Skeletal muscle tissue (tissue), 4 donors: ENCODE results near the gene MCL1. TPM values are rescaled to one million over a fixed set of nuclear protein-coding genes. Genes with fewer than 3 reads are reported as not detected.

Experiments
- H3K27ac ChIP-seq: one replicate; pipeline ENCODE4 v1.7.0; 2013; ENCODE audit warnings: mild to moderate bottlenecking, low read depth, low read length, inconsistent platforms
- H3K27me3 ChIP-seq, 3 donors: one replicate each; pipeline ENCODE4 v1.7.0; 2013; ENCODE audit warnings: low read length in 3 of 3; ENCODE audit not compliant: control insufficient read depth in 3 of 3, insufficient read depth in 3 of 3
- H3K36me3 ChIP-seq, 3 donors: one replicate each; pipeline ENCODE4 v1.7.0; 2013; ENCODE audit warnings: low read length in 3 of 3; ENCODE audit not compliant: control insufficient read depth in 3 of 3, insufficient read depth in 3 of 3
- H3K4me1 ChIP-seq, 3 donors: one replicate each; pipeline ENCODE4 v1.7.0; 2013; ENCODE audit warnings: low read length in 3 of 3, mild to moderate bottlenecking in 3 of 3; ENCODE audit not compliant: control insufficient read depth in 3 of 3, insufficient read depth in 3 of 3
- H3K4me3 ChIP-seq, 3 donors: one replicate each; pipeline ENCODE4 v1.7.0; 2013; ENCODE audit warnings: low read length in 3 of 3
- H3K9ac ChIP-seq, 3 donors: one replicate each; pipeline ENCODE4 v1.7.0; 2013; ENCODE audit warnings: low read length in 3 of 3, mild to moderate bottlenecking in 3 of 3, moderate library complexity in 2 of 3, low read depth in 1 of 3
- H3K9me3 ChIP-seq, 3 donors: one replicate each; pipeline ENCODE4 v1.7.0; 2013; ENCODE audit warnings: low read length in 3 of 3; ENCODE audit not compliant: control insufficient read depth in 3 of 3
- total RNA-seq: library from RNA; depleted of rRNA; stranded (reverse); fragments of >200 nt; gene quantifications from one replicate; pipeline ENCODE4 v1.2.3, GENCODE V29; 2014
- donor health status: Osteomylitis.

The MCL1 gene
- total RNA-seq, 1 donor from 2014 or later, result 157 TPM

GRCh38 chr1:150551784-150552127, 27.7 kb downstream of the MCL1 start:
- H3K9ac ChIP-seq, result peak overlapping the region in 2 of 3 donors; percentile 12 to 19
- H3K27ac ChIP-seq, result peak overlapping the region; percentile 90
- no peaks in the 10 kb centered on the region for H3K27me3 ChIP-seq
- peaks cover 9 to 11% (median 10%) of the 10 kb centered on the region in 3 donors for H3K36me3 ChIP-seq
- H3K4me3 ChIP-seq, result no peak overlapping the region
- H3K4me1 ChIP-seq, result peaks cover 30 to 47% (median 32%) of the 10 kb centered on the region in 3 donors
- no peaks in the 10 kb centered on the region for H3K9me3 ChIP-seq

- Histone ChIP-seq H3K27me3 (no peaks in the 10 kb centered on the region), H3K4me3 (peak overlapping the region in 1 of 3 donors; percentile 48)
These were observed 28.2 kb downstream of the MCL1 start for GRCh38 chr1:150551051-150551783.

GRCh38 chr1:150550222-150551050, 29.0 kb downstream of the MCL1 start:
- H3K9ac ChIP-seq, result peak overlapping the region; percentile 73 to 87 (median 79)
- H3K9me3 ChIP-seq, result no peaks in the 10 kb centered on the region
- H3K4me3 ChIP-seq, result peak overlapping the region; percentile 68 to 76 (median 68)
- H3K27ac ChIP-seq, result peak overlapping the region; percentile 90
- peaks cover 30 to 47% (median 32%) of the 10 kb centered on the region in 3 donors for H3K4me1 ChIP-seq
- H3K36me3 ChIP-seq, result peaks cover 3% of the 10 kb centered on the region in 3 donors
- no peaks in the 10 kb centered on the region for H3K27me3 ChIP-seq

More at GRCh38 chr1:150551051-150551783, 28.2 kb downstream of the MCL1 start:
- peaks cover 9 to 10% (median 9%) of the 10 kb centered on the region in 3 donors for H3K36me3 ChIP-seq
- H3K9ac ChIP-seq, result peak overlapping the region in 1 of 3 donors; percentile 73
- peaks cover 30 to 47% (median 32%) of the 10 kb centered on the region in 3 donors for H3K4me1 ChIP-seq
- H3K27ac ChIP-seq, result peak overlapping the region; percentile 90
- H3K9me3 ChIP-seq, result no peaks in the 10 kb centered on the region

GRCh38 chr1:150549496-150550221, 29.8 kb downstream of the MCL1 start:
- peak overlapping the region; percentile 73 to 87 (median 79) for H3K9ac ChIP-seq

GRCh38 chr1:150548632-150549495, 30.5 kb downstream of the MCL1 start, which contains the start of gene ADAMTSL4:
Gene ADAMTSL4, plus strand, starts transcription at chr1:150549408. Its CDS starts 2,881 bp downstream, at chr1:150552289.
- Histone ChIP-seq H3K9ac (peak within 1 kb of the TSS; percentile 79 to 87 (median 83)), H3K4me1 (peaks cover 30 to 47% (median 33%) of the 10 kb centered on the region in 3 donors), H3K27ac (peak within 1 kb of the TSS; percentile 90), H3K27me3 (no peaks in the 10 kb centered on the region), H3K36me3 (no peaks in the 10 kb centered on the region), H3K9me3 (no peaks in the 10 kb centered on the region), H3K4me3 (peak within 1 kb of the TSS; percentile 70 to 76 (median 73))

More at GRCh38 chr1:150549496-150550221, 29.8 kb downstream of the MCL1 start:
- peak overlapping the region; percentile 68 to 76 (median 68) for H3K4me3 ChIP-seq
- H3K27ac ChIP-seq, result peak overlapping the region; percentile 90
- H3K27me3 ChIP-seq, result no peaks in the 10 kb centered on the region
- H3K36me3 ChIP-seq, result no peaks in the 10 kb centered on the region
- H3K4me1 ChIP-seq, result peaks cover 30 to 47% (median 32%) of the 10 kb centered on the region in 3 donors
- H3K9me3 ChIP-seq, result no peaks in the 10 kb centered on the region

- Histone ChIP-seq H3K27ac (peak overlapping the region; percentile 78), H3K4me1 (peaks cover 33 to 48% (median 36%) of the 10 kb centered on the region in 3 donors), H3K9ac (peak overlapping the region; percentile 76 to 87 (median 83)), H3K36me3 (no peaks in the 10 kb centered on the region), H3K9me3 (no peaks in the 10 kb centered on the region), H3K27me3 (peaks cover 0 to 4% (median 0%) of the 10 kb centered on the region in 3 donors), H3K4me3 (peak overlapping the region; percentile 70 to 76 (median 73))
These were observed 31.1 kb downstream of the MCL1 start for GRCh38 chr1:150548324-150548631.

GRCh38 chr1:150546294-150546937, 33.0 kb downstream of the MCL1 start:
- no peaks in the 10 kb centered on the region for H3K36me3 ChIP-seq
- H3K9ac ChIP-seq, result no peak overlapping the region
- peaks cover 0 to 4% (median 0%) of the 10 kb centered on the region in 3 donors for H3K27me3 ChIP-seq
- H3K9me3 ChIP-seq, result no peaks in the 10 kb centered on the region
- no peak overlapping the region for H3K4me3 ChIP-seq
- no peak overlapping the region for H3K27ac ChIP-seq
- peaks cover 19 to 29% (median 19%) of the 10 kb centered on the region in 3 donors for H3K4me1 ChIP-seq

GRCh38 chr1:150545486-150546032, 33.9 kb downstream of the MCL1 start:
- H3K4me3 ChIP-seq, result no peak overlapping the region
- peaks cover 0 to 4% (median 0%) of the 10 kb centered on the region in 3 donors for H3K27me3 ChIP-seq
- no peaks in the 10 kb centered on the region for H3K9me3 ChIP-seq
- peaks cover 14 to 21% (median 19%) of the 10 kb centered on the region in 3 donors for H3K4me1 ChIP-seq
- H3K9ac ChIP-seq, result no peak overlapping the region
- no peaks in the 10 kb centered on the region for H3K36me3 ChIP-seq
- no peak overlapping the region for H3K27ac ChIP-seq
